ENCODE data around the gene CNTN4.

DNA sequence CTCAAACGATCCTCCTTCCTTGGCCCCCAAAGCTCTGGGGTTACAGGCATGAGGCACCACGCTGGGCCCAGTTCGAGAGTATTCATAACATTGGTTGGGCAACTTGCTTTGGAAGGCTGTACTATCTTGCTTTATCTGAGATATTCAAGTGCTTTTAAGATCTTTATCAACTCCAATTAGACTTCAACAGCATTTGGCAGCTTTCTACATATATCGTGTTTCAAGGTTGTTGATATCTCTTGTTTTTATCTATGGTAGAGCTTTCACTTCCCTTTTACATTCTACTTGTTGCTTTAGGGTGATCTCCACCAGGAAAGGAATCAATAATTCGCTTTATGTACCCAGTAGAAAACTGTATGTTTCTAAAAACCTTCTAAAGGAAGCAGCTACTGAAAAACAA is 616.2 kb downstream of the CNTN4 start:
- TF ChIP-seq CTCF (IDR thresholded peaks at IDR 0.05; ENCODE audit: control extremely low read depth in 1 of 3, insufficient read depth in 1 of 3, low read depth in 1 of 3, low read length in 3 of 3) (no peak), POLR2A (IDR thresholded peaks at IDR 0.05; ENCODE audit: control extremely low read depth in 1 of 2, low read depth in 2 of 2, low read length in 2 of 2) (no peak), TAF1 (IDR thresholded peaks at IDR 0.05; ENCODE audit: low read depth, low read length) (no peak), JUN (IDR thresholded peaks at IDR 0.05; ENCODE audit: low read depth, low read length) (no peak), SP1 (IDR thresholded peaks at IDR 0.05; ENCODE audit: low read depth, low read length) (no peak), KDM5A (IDR thresholded peaks at IDR 0.05; ENCODE audit: low read length) (no peak), POLR2AphosphoS5 (IDR thresholded peaks at IDR 0.05; ENCODE audit: low read depth, low read length) (no peak), RXRA (IDR thresholded peaks at IDR 0.05; ENCODE audit: insufficient read depth, low read depth, low read length) (no peak), ZNF274 (IDR thresholded peaks at IDR 0.05; ENCODE audit: borderline replicate concordance, extremely low read depth, low read length) (no peak), CEBPB (IDR thresholded peaks at IDR 0.05; ENCODE audit: low read depth, low read length) (no peak), ATF3 (IDR thresholded peaks at IDR 0.05; ENCODE audit: insufficient read depth, low read depth, low read length) (no peak), SRF (IDR thresholded peaks at IDR 0.05; ENCODE audit: low read depth, low read length) (no peak)
- TF ChIP-seq, protein P1, sequence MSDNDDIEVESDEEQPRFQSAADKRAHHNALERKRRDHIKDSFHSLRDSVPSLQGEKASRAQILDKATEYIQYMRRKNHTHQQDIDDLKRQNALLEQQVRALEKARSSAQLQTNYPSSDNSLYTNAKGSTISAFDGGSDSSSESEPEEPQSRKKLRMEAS (IDR thresholded peaks at IDR 0.05), result no peak
